Caco-2 (cell line): ENCODE data around the gene ZRANB1. TPM values are rescaled to one million over a fixed set of nuclear protein-coding genes. Genes with fewer than 3 reads are reported as not detected.

Experiments
- BruUV-seq: library from RNA; stranded (reverse); fragments of 400-500 nt; replicated peaks from 2 replicates; lab custom pipeline; 2021; lab: Mats Ljungman, UMichigan
- CTCF ChIA-PET: fragments of 300-600 bp; sonication (Branson Sonifier 250); formaldehyde crosslinking; loops from one replicate; lab custom pipeline; 2022; ENCODE audit warnings: antibody characterized with exemption; lab: Charles Lee
- POLR2A ChIA-PET: fragments of 300-600 bp; sonication (Branson Sonifier 250); formaldehyde crosslinking; loops from one replicate; lab custom pipeline; 2022; ENCODE audit warnings: antibody characterized with exemption; lab: Charles Lee
- DNase-seq, 2 experiments: peaks; one replicate each; pipeline versions ENCODE4 v3.0.0 to v3.0.0-alpha.2; 2020 to 2022
- H3K27me3 ChIP-seq: replicated peaks from 2 replicates; pipeline ENCODE4 v1.6.0; 2011; ENCODE audit warnings: low read length; ENCODE audit not compliant: control insufficient read depth, insufficient read depth
- H3K36me3 ChIP-seq: 2 replicates; pipeline ENCODE4 v1.5.1; 2011; ENCODE audit warnings: low read length; ENCODE audit not compliant: control insufficient read depth, insufficient read depth
- H3K4me1 ChIP-seq: fragments of 250-450 bp; sonication (Bioruptor Pico); 2 replicates; pipeline ENCODE4 v1.5.1; 2020; ENCODE audit warnings: mild to moderate bottlenecking
- H3K4me3 ChIP-seq: 2 replicates; pipeline ENCODE4 v1.5.1; 2011; ENCODE audit warnings: low read depth, mild to moderate bottlenecking, control low read depth, low read length
- H3K9me3 ChIP-seq: fragments of 250-450 bp; sonication (Bioruptor Pico); 2 replicates; pipeline ENCODE4 v1.5.1; 2020; ENCODE audit warnings: mild to moderate bottlenecking, moderate library complexity
- H3K27ac Mint-ChIP-seq: one replicate; pipeline ENCODE4 v1.8.0; 2022; ENCODE audit warnings: mixed read lengths; ENCODE audit not compliant: unreplicated experiment
- H3K27me3 Mint-ChIP-seq: one replicate; pipeline ENCODE4 v1.8.0; 2022; ENCODE audit warnings: mixed read lengths; ENCODE audit not compliant: insufficient read depth, unreplicated experiment
- H3K36me3 Mint-ChIP-seq: one replicate; pipeline ENCODE4 v1.8.0; 2022; ENCODE audit warnings: mild to moderate bottlenecking, mixed read lengths; ENCODE audit not compliant: insufficient read depth, unreplicated experiment
- H3K4me1 Mint-ChIP-seq: one replicate; pipeline ENCODE4 v1.8.0; 2022; ENCODE audit warnings: low read depth, mixed read lengths; ENCODE audit not compliant: unreplicated experiment
- H3K4me3 Mint-ChIP-seq: one replicate; pipeline ENCODE4 v1.8.0; 2022; ENCODE audit warnings: mild to moderate bottlenecking, moderate library complexity, mixed read lengths; ENCODE audit not compliant: unreplicated experiment
- H3K9me3 Mint-ChIP-seq: one replicate; pipeline ENCODE4 v1.8.0; 2022; ENCODE audit warnings: mixed read lengths; ENCODE audit not compliant: unreplicated experiment
- CTCF ChIP-seq, 2 experiments: fragments of 200-600 bp in 1 of 2; IDR thresholded peaks; 1 replicate in 1 of 2; 2 replicates in 1 of 2; pipeline versions ENCODE4 v1.5.1 to v1.8.0; 2011 to 2022; ENCODE audit warnings: antibody characterized with exemption in 1 of 2, control low read depth in 1 of 2, inconsistent platforms in 1 of 2, low read depth in 1 of 2, low read length in 1 of 2, mild to moderate bottlenecking in 1 of 2, moderate library complexity in 1 of 2; ENCODE audit not compliant: insufficient read depth in 1 of 2, severe bottlenecking in 1 of 2, unreplicated experiment in 1 of 2
- intact Hi-C: fragments of 100-400 bp; cut with micrococcal nuclease; formaldehyde crosslinking; loops from one replicate; pipeline ENCODE4 v1.10.0; 2022; ENCODE audit not compliant: unreplicated experiment
- total RNA-seq: library from RNA; stranded (reverse); gene quantifications from 2 replicates; pipeline ENCODE4 v1.2.3, GENCODE V29; 2022

ZRANB1 gene
- total RNA-seq, 1 experiment from 2014 or later, result 24.6 TPM

GRCh38 chr10:124942317-124943169 lies 620 bp downstream of the ZRANB1 start:
- ChIA-PET POLR2A (no interaction called here), CTCF (no interaction called here)
- no peak for DNase-seq
- H3K4me3 ChIP-seq, result no peak overlapping the region
- no peaks in the 10 kb centered on the region; the same call in 1 of the 2 replicates for H3K36me3 ChIP-seq
- BruUV-seq, result TSS peak; percentile 32
- H3K4me1 ChIP-seq, result 0 out of 2 replicates have a peak, but pooled peaks cover 5% of the 10 kb centered on the region
- H3K9me3 Mint-ChIP-seq, result no peaks in the 10 kb centered on the region
- no peaks in the 10 kb centered on the region for H3K27me3 Mint-ChIP-seq
- no peak overlapping the region for H3K4me3 Mint-ChIP-seq
- TF ChIP-seq CTCF (IDR thresholded peaks at IDR 0.05; ENCODE audit: insufficient read depth in 1 of 2, low read depth in 1 of 2, low read length in 1 of 2, severe bottlenecking in 1 of 2, unreplicated experiment in 1 of 2), result no peak
- intact Hi-C loops, result no loop called here
- H3K4me1 Mint-ChIP-seq, result no peaks in the 10 kb centered on the region
- H3K36me3 Mint-ChIP-seq, result peaks cover 31% of the 10 kb centered on the region
- H3K9me3 ChIP-seq, result no peaks in the 10 kb centered on the region
- no peaks in the 10 kb centered on the region for H3K27me3 ChIP-seq
- H3K27ac Mint-ChIP-seq, result no peak overlapping the region

- intact Hi-C loops, result no loop called here
- Mint-ChIP-seq H3K36me3 (peaks cover 31% of the 10 kb centered on the region), H3K27me3 (no peaks in the 10 kb centered on the region), H3K4me3 (no peak overlapping the region), H3K27ac (no peak overlapping the region), H3K4me1 (no peaks in the 10 kb centered on the region), H3K9me3 (no peaks in the 10 kb centered on the region)
- TF ChIP-seq CTCF (IDR thresholded peaks at IDR 0.05; ENCODE audit: insufficient read depth in 1 of 2, low read depth in 1 of 2, low read length in 1 of 2, severe bottlenecking in 1 of 2, unreplicated experiment in 1 of 2), result no peak
- DNase-seq, result no peak
- no peaks in the 10 kb centered on the region; the same call in 1 of the 2 replicates for H3K36me3 ChIP-seq
- H3K4me3 ChIP-seq, result no peak overlapping the region
- BruUV-seq, result no TSS peak
- POLR2A ChIA-PET, result no interaction called here
- H3K27me3 ChIP-seq, result no peaks in the 10 kb centered on the region
- CTCF ChIA-PET, result interaction anchor here (0.7 kb wide), 2 partner anchors 26 to 227 kb away, joined by 5 to 6 read pairs; no protein-coding TSS in a partner anchor
- 0 out of 2 replicates have a peak, but pooled peaks cover 5% of the 10 kb centered on the region for H3K4me1 ChIP-seq
- H3K9me3 ChIP-seq, result no peaks in the 10 kb centered on the region
Observed at GRCh38 chr10:124943301-124944092, 1.6 kb downstream of the ZRANB1 start.

- Histone ChIP-seq H3K4me3 (no peak overlapping the region), H3K36me3 (no peaks in the 10 kb centered on the region; the same call in none of the 2 replicates), H3K4me1 (0 out of 2 replicates have a peak, but pooled peaks cover 5% of the 10 kb centered on the region), H3K27me3 (no peaks in the 10 kb centered on the region), H3K9me3 (no peaks in the 10 kb centered on the region)
- no peak for DNase-seq
- H3K4me1 Mint-ChIP-seq, result no peaks in the 10 kb centered on the region
- ChIA-PET CTCF (no interaction called here), POLR2A (no interaction called here)
- no peaks in the 10 kb centered on the region for H3K27me3 Mint-ChIP-seq
- H3K27ac Mint-ChIP-seq, result no peak overlapping the region
- no TSS peak for BruUV-seq
- no peak for TF ChIP-seq CTCF (IDR thresholded peaks at IDR 0.05; ENCODE audit: insufficient read depth in 1 of 2, low read depth in 1 of 2, low read length in 1 of 2, severe bottlenecking in 1 of 2, unreplicated experiment in 1 of 2)
- intact Hi-C loops, result no loop called here
- no peaks in the 10 kb centered on the region for H3K9me3 Mint-ChIP-seq
- no peak overlapping the region for H3K4me3 Mint-ChIP-seq
- peaks cover 38% of the 10 kb centered on the region for H3K36me3 Mint-ChIP-seq
Observed at GRCh38 chr10:124944982-124945381, 3.1 kb downstream of the ZRANB1 start.
